NCI-H1417 treated with DMSO at 0.1 percent for 48 hours (cell line): Measurements from ENCODE around the gene MAGEB4.
"Not testable (repeated sequence)": the region's sequence is repeated elsewhere in the genome, so short reads cannot be mapped to it uniquely, and the experiment has no call there.

Source experiments
- DNase-seq: peaks from one replicate; lab custom pipeline; 2025; lab: John Stamatoyannopoulos, UW

Gene MAGEB4, protein sequence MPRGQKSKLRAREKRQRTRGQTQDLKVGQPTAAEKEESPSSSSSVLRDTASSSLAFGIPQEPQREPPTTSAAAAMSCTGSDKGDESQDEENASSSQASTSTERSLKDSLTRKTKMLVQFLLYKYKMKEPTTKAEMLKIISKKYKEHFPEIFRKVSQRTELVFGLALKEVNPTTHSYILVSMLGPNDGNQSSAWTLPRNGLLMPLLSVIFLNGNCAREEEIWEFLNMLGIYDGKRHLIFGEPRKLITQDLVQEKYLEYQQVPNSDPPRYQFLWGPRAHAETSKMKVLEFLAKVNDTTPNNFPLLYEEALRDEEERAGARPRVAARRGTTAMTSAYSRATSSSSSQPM

DNA sequence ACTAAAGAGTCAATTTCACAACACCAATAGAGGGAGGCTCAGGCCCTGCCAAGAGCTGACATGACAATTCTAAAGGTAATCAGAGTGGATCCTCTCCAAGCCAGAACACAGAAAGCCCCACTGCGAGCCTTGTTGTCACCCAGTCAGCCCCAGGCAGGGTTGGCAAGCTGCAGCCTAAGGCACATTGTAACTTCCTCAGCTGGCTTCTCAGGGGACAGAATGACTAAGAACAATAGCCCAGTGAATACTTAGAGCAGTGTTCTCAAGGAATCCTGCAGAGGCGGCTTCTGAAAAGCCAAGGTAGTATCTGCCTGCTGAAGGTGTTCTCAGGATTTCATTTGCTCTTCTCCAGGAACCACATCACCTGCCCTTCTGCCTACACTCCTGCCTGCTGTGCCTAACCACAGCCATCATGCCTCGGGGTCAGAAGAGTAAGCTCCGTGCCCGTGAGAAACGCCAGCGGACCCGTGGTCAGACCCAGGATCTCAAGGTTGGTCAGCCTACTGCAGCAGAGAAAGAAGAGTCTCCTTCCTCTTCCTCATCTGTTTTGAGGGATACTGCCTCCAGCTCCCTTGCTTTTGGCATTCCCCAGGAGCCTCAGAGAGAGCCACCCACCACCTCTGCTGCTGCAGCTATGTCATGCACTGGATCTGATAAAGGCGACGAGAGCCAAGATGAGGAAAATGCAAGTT is at the start of gene MAGEB4:
MAGEB4 (plus strand) TSS at position 277 of the 692 bp plus-strand sequence; CDS start at position 413, 136 bp downstream.
- DNase-seq: no peak

DNA sequence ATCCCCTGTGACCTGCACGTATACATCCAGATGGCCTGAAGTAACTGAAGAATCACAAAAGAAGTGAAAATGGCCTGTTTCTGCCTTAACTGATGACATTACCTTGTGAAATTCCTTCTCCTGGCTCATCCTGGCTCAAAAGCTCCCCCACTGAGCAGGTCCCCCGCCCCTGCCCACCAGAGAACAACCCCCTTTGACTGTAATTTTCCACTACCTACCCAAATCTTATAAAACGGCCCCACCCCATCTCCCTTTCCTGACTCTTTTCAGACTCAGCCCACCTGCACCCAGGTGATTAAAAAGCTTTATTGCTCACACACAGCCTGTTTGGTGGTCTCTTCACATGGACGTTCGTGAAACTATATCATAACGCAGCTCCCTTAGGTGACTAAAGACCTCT is 47.9 kb upstream of the MAGEB4 start:
- DNase-seq: not testable (repeated sequence)

DNA sequence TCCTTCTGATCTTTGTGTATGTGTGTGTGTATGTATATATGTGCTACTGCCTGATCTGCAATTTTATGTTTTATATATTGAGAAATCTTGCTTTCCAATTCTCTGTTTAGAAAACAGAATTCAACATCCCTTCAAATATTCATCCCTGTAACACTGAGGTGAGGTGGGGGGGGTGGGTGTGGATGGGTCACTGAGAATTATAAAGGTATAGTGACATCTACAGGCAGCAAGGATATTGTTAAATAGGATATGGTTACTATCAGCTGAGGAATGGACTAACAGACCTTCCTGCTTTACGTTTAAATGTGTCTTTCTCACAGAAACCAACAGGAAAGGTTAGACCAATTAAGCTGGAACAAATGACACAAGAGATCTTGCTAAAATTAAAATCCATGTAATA is 45.5 kb upstream of the MAGEB4 start:
- DNase-seq: no peak

DNA sequence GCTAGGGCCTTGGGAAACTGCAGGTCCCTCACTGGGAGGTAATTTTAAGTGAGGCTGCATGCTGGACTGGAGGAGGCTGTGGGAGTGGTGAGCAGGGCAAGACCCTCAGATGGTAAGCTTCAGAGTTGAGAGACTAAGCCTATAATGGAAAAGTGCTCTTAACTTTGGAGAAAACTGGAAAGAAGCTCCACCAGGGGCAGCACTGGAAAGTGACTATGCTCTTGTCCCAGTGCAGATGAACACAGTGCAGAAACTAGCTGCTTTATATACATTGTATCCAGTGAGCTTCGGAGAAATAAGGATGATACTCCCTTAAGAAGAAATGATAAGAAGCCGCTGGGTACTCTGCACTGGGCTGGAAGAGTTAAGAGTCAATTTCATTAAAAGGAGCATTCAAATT is 29.6 kb upstream of the MAGEB4 start:
- no peak for DNase-seq

DNA sequence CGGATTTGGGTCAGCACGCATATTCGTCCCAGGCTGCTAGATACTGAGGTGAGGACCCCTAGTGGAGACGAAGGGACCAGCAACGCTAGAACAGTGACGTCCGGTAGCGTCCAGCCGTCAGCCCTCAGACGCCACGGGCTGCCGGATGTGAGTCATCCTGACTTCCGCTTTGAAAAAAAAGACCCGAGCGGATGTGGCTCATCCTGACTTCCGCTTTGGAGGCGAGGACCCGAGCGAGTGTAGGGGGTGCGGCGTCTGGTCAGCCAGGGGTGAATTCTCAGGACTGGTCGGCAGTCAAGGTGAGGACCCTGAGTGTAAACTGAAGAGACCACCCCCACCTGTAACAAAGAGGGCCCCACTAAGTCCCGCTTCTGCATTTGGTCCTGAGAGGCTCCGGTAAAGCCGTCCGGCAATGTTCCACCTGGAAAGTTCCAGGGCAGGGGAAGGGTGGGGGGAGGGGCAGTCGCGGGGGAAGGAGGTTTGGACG is 26.4 kb upstream of the MAGEB4 start, which contains the start of gene MAGEB2:
MAGEB2 (plus strand) TSS at position 207 of the 487 bp plus-strand sequence. CDS start 3,018 bp downstream, outside the sequence.
- no peak for DNase-seq

DNA sequence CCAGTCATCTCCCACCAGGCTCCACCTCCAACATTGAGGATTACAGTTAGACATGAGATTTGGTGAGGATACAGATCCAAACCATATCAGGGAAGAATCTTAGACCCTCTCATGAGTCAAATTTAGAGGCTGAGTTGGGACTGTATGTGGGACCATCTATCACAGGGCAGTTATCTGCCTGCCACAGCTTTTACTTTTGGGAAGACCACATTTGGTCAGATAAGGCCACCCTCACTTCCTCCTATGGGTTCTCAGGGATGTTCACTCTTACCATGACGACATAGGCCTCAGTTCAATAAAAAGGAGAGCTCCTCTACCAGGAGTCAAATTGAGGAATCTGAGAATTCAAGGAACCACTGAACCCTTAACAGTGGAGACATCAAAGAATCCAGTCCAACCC is 24.3 kb upstream of the MAGEB4 start:
- no peak for DNase-seq

DNA sequence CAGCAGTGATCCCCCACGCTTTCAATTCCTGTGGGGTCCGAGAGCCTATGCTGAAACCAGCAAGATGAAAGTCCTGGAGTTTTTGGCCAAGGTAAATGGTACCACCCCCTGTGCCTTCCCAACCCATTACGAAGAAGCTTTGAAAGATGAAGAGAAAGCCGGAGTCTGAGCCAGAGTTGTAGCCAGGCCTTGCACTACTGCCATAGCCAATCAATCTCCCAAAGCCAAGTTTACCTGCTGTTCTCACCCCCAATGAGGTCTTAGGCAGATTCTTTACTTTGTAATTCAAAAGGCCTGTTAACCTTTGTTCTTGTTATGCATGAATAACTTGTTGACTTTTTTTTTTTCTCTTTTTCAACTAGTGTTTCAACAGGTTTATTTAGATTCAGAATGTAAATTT is 22.4 kb upstream of the MAGEB4 start:
- DNase-seq: no peak

DNA sequence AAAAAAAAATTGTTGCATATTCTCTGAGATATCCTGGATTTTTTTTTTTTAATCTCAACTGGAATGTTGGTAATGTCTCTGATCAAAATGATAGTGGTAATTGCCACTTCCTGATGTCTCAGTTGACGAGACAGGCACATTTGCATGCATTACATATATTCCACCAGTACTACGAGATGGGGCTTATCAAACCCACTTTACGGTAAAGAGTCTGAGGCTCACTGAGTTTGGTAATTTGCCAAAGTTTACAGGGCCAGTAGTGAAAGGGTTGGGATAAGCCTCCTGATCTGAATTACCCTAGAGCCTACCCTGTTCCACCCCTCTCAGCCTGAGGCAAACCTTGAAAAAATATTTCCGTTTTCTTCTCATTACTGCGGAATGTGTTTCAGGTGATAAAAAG is 21.1 kb upstream of the MAGEB4 start:
- DNase-seq: no peak

DNA sequence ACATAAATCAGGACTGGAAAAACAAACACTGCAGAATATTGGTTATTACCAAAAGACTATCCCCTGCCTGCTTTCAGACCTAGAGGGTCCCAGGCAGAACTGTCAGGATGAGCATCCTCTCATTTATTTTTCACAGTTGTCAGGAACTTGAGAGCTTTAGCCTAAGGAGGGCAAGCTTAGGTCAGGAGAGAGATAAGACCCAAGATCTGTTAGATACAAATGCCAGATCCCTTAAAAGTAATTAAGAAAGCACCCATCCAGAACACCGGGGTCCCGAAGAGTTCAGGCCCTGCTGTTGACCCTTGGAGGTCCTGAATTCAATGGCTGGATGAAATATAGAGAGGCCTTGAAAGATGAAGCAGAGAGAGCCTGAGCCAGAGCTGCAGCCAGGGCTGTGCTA is 17.3 kb upstream of the MAGEB4 start:
- no peak for DNase-seq

DNA sequence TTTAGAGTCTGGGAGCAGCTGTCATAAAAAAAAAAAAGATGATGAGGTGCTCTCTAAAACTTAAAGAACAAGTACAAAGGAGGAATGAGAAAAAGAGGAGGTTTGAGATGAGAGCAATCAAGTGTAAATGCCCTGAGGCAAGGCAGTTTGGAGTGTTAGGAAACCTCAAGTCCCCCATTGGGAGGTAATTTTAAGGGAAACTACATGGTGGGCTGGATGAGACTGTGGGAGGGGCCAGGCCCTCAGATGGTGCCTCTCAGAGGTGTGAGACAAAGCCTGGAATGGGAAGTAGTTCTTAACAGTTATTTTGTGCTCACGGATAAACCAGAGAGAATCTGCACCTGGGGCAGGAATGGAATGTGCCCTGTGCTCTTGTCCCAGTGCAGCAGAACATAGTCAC is 13.3 kb upstream of the MAGEB4 start:
- DNase-seq: no peak

DNA sequence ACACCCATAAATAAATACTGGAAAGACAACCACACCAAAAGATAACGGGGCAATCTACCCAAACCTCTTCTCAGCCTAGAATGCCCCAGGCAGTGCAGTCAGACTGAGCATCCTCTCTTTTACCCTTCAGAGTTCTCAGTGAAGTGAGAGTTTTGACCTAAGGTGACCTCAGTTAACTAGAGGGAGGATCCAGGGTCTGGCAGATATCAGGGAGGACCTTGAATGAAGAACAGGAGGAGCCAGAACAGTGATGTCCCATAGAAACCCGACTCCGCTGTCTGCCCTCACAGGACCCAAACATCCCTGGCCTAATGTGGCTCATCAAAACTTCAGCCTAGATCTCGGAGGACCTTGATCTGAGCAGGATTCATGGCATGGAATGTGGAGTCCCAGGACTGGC is 11.4 kb upstream of the MAGEB4 start, which contains the start of gene MAGEB3:
MAGEB3 (plus strand) TSS at position 263 of the 400 bp plus-strand sequence. CDS start 5,268 bp downstream, outside the sequence.
- no peak for DNase-seq

DNA sequence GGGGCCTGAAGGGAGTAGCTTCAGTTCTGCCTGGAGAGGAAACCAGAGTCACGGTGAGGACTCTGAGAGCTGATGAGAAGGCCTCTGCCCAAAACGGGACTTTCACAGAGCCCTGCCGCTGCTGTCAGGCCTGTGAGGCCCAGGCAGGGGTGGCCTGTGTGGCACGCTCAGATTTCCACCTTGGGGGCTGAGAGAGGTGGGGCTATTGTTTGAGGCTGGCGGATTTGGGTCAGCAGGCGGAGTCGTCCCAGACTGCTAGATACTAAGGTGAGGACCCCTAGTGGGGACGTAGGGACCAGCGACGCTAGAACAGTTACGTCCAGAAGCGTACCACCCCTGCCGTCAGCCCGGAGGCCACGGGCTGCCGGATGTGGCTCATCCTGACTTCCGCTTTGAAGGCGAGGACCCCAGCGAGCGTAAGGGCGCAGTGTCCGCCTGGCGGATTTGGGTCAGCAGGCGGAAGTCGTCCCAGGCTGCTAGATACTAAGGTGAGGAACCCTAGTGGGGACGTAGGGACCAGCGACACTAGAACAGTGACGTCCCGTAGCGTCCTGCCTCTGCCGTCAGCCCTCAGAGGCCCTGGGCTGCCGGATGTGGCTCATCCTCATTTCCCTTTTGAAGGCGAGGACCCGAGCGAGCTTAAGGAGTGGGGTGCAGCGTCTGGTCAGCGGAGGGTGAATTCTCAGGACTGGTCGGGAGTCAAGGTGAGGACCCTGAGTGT is 5.1 kb downstream of the MAGEB4 start, which contains the start of gene MAGEB1:
MAGEB1 (plus strand) TSS at position 378 of the 721 bp plus-strand sequence. CDS start 3,348 bp downstream, outside the sequence.
- DNase-seq: no peak

DNA sequence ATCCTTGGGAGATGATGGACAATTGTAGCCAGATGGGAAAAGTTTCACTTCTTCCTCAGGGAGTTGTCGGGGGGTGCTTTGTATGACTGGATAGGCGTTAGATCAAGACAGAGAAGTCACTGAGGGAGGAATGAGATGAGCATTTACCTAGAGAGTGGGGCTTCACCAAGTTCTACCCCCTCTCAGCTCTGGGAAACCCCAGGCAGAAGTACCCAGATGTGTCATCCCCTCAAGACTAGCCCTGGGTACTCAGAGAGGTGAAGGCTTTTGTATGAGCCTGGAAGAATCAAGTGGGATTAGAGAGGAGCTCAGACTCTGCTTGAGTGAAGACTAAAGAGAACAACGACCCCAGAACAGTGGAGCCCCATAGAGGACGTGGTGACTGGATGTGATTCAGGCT is 7.1 kb downstream of the MAGEB4 start:
- DNase-seq: no peak

DNA sequence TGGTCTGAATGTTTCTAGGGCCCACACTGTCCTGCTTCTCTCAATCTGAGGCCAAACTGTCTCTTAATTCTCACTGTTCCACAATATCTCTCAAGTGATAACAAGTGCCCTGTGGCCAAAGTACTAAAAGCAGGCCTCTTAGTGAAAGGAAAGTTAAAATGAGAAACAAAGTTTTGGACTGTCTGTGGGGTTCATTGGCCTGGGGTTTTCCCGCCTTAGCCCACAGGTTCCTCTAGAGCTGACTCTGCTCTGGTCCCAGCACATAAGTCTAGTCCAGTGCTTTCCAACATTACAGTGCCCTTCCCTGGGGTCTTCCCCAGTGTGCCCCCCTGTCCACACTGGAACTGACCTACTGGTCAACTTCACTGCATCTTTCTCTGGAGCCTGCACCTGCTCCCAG is 11.5 kb downstream of the MAGEB4 start:
- no peak for DNase-seq

DNA sequence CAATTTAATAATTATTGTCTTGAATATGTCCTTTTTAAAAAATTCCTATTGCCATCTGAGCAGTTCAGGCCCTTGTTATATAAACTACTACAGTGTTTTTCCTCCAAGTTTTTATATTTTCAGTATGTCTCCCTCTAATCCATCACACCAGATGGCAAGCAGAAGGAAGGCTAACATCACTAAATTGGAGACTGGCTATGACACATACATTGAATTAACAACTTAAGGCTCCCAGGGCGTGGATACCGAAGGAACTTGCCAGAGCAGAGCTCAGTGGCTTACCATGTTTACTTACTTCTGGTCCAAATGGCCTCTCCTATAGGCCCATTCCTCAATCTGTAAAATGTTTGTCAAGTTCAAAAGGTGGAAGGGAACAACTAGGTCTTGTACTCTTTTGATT is 18.1 kb downstream of the MAGEB4 start:
- no peak for DNase-seq

DNA sequence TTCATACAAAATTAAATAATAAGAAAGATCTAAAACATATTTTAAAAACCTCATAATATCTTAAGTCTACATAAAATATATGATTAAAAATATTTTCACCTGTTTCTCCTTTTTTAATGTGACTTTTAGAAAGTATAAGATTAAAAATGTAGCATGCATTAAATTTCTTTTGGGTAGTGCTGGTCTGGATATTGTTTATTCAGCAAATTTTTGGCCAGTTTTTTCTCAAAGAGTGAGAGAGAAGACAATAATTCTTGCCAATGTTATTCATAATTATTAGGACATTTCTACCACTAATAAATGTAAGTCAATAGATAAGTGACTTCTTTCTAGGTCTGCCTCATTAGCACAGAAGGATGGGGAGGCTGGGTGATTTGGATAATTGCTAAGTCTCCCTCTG is 19.2 kb downstream of the MAGEB4 start:
- DNase-seq: no peak

DNA sequence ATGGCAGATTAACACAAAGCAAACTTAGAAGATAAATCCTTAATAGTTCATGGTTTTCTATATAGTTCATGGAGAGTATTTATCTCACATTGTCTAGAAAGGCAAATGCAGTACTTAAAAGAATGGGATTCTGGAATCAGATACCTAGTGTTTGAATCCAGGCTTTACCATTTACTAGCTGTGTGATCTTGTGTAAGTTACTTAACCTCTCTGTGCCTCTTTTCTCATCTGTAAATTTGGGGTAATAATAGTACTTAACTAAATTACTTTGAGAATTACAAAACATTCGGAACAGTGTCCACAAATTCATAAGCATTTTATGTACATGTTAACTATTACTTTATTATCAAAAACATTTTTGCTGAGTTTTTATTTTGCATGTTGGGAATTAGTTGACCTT is 21.0 kb downstream of the MAGEB4 start:
- no peak for DNase-seq

DNA sequence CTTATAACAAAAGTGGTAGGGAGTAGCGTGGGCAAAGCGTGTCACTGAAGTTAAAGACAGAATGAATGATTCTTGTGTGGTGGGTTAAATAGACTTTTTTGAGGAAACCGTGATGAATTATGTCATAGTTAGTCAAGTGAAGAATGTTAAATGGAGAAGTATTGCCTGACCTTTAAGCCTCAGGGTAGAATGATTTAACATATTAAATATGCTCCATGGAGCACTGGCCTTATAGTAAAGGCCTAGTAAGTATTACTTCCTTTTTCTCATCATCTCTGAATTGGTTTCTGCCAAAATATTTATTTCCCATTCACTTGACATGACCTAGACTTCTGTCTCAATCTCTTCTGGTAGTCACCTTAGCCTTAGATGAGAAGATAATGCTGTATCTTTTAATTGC is 28.8 kb downstream of the MAGEB4 start:
- no peak for DNase-seq

DNA sequence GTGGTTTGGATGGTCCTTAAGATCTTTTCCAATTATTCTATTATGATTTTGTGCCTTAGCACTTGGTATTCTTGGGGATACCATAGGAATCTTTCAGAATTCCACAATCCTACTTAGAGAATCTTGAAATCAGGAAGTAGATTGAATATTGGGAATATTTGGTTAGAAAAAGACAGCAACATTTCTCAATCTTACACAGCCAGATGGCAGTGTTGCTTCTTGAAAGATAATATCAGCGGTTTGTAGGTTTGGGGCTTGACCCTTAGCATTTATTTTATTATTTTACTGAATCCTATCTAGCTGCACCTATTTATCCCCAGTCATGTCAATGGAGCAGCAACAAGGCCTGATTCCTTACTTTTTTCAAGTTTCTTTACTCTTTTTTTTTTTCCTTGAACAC is 33.7 kb downstream of the MAGEB4 start:
- DNase-seq: no peak

DNA sequence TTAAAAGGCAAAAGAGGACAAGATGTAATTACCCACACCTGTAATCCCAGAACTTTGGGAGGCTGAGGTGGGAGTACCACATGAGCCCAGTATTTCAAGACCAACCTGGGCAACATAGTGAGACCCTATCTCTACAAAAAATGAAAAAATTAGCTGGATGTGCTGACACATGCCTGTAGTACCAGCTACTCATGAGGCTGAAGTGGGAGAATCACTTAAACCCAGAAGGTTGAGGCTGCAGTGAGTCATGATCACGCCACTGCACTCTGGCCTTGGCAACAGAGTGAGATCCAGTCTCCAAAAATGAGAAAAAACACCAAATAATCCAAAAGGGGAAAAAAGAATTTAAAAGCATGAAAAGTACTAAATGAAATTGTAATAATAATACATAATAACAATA is 36.6 kb downstream of the MAGEB4 start:
- DNase-seq: no peak

DNA sequence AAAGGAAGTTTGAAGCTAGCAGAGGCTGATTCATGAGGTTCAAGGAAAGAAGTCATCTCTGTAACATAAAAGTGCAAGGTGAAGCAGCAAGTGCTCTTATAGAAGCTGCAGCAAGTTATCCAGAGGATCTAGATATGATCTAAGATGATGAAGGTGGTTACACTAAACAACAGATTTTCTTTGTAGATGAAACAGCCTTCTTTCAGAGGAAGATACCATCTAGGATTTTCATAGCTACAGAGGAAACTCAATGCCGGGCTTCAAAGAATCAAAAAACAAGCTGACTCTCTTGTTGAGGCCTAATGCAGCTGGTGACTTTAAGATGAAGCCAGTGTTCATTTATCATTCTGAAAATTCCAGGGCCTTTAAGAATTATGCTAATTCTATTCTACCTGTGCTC is 38.6 kb downstream of the MAGEB4 start:
- no peak for DNase-seq

DNA sequence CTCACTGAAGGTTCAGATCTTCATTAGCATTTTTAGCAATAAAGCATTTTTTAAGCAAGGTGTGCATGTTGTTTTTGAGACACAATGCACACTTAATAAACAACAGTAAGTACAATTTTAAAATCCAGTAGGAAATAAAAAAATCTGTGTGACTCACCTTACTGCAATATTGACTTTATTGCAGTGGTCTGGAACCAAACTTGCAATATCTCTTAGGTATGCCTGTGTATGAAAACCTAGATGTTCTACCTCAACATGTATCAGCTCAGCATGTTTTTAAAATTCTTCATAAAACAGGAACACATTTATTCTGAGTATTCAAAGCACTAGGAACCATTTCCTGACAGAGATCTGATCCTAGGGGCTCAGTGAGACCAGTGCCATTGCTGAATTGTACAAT is 40.7 kb downstream of the MAGEB4 start:
- DNase-seq: no peak
